Effector CD8-positive, alpha-beta T cell (primary cell): ENCODE data around the gene GPR15LG.
"Not testable (repeated sequence)": the region's sequence is repeated elsewhere in the genome, so short reads cannot be mapped to it uniquely, and the experiment has no call there.

Source experiments
- DNase-seq: peaks from one replicate; lab custom pipeline; 2025; lab: John Stamatoyannopoulos, UW

The GPR15LG gene

DNA sequence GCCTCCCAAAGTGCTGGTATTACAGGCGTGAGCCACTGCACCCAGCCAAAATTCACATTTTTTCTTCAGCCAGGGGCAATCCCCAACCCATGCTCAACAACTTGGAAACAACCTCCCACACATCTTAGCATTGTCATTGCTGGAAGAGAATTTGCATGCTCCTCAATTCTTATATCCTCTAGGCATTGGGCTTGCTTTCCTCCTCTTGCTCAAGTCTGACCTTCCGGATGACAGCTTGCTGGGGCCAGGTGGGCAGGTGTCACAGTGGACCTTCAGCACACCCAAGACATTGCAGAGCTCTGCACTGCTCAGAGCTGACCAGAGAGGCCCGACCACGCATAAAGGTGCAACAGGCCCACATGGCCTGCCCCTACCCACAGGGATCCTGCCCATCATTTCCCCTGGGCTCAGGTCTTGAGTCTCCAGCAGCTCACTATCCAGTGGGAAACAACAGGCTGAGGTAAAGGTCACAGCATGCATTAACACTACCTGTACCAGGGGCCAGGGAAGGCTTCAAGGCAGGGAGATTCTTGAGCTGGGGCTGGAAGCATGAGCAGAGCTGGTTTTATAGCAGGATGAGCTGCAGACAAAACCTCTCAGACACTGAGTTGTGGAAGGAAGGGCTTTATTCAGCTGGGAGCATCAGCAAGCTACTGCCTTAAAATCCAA lies 6.8 kb upstream of the GPR15LG start:
- no peak for DNase-seq

DNA sequence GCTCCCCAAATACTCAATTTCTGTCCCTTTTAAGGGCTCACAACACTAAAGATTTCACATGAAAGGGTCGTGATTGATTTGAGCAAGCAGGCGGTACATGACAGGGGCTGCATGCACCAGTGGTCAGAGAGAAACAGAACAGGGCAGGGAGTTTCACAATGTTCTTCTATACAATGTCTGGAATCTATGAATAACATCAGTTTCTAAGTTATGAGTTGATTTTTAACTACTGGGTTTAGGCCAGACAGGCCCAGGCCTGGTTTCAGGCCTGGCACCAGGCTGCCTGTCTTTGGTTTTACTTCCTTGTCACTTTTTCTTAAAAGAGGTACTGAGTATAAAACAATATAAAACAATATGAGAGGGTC lies 6.3 kb upstream of the GPR15LG start:
- not testable (repeated sequence) for DNase-seq

- DNase-seq = not testable (repeated sequence)
Observed at GRCh38 chr10:84168382-84168781, 5.2 kb upstream of the GPR15LG start.

DNA sequence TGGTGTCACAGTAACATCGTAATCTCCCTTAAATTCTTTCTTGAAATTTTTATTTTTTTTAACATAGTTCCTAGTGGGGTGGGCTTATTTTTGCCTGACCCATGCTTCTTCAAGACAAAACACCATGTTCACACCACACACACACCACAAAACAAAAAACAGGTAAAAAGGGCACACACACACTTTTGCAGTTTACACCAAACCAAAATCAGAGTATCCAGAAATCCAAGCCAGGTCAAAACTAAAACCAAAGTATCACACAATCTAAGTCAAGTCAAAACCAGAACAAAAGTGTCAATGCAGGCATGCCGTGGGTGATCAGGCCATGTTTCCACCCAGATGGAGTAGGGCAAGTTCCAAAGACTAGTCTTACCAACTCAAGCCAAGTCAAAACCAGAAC lies 2.4 kb upstream of the GPR15LG start:
- not testable (repeated sequence) for DNase-seq

GRCh38 chr10:84171700-84172466 lies 1.7 kb upstream of the GPR15LG start:
- not testable (repeated sequence) for DNase-seq

- no peak for DNase-seq
Observed at GRCh38 chr10:84172467-84173356, 889 bp upstream of the GPR15LG start.

DNA sequence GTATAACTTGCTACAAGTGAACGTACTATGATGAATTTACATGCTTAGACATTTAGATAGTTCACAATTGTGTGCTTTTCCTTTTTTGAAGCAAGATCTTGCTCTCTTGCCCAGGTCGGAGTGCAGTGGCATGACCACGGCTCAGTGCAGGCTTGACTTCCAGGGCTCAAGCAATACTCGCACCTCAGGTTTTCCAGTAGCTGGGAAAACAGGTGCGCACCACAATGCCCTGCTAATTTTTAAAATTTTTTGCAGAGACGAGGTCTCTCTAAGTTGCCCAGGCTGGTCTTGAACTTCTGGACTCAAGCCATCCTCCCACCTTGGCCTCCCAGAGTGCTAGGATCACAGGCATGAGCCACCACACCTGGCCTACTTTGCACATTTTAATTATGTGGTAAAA lies 1.8 kb downstream of the GPR15LG start:
- DNase-seq = no peak

DNA sequence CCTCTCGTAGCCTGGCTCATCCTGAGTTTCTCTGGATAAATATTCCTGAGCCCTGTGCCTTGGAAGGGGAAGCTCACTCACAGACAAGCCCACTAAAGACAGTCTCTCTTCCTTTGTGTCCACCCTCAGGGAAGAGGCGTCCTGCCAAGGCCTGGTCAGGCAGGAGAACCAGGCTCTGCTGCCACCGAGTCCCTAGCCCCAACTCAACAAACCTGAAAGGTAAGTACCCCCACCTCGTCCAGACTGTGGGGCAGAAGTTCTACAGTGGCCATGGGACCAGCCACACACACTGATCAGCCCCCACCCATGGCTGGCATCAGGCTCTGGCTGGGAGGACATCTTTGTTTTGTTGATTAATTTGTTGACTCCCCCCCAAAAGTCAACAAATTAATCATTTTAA lies 2.8 kb downstream of the GPR15LG start:
- DNase-seq = no peak

GRCh38 chr10:84176836-84177474 lies 3.4 kb downstream of the GPR15LG start:
- DNase-seq = no peak

DNA sequence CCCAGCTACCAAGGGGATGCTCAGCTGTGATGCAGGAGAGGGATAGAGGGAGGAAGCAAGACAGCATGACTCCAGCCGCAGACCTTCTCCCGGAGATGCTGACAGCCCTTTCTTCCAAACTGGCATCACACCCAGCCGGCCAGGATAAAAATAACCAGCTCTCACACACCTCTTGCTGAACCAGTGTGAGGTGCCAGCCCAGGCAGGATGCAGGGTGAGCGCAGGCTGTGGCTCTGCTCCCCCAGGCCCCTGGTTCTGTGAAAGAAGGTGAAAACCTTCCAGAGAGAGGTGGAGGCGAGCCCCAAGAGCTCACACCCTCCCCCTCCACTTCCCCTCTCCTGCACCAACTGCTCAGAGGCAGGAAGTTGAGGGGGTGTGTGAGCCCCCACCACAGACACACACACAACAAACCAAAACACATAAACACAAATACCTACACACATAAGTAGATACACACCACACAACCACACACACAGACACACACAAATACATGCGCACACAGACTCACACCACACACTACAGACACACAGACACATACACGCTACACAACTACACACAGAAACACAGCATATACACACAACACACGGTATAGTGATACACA lies 4.0 kb downstream of the GPR15LG start:
- peak; percentile 5 for DNase-seq

GRCh38 chr10:84178160-84178609 lies 4.6 kb downstream of the GPR15LG start:
- DNase-seq = no peak

DNA sequence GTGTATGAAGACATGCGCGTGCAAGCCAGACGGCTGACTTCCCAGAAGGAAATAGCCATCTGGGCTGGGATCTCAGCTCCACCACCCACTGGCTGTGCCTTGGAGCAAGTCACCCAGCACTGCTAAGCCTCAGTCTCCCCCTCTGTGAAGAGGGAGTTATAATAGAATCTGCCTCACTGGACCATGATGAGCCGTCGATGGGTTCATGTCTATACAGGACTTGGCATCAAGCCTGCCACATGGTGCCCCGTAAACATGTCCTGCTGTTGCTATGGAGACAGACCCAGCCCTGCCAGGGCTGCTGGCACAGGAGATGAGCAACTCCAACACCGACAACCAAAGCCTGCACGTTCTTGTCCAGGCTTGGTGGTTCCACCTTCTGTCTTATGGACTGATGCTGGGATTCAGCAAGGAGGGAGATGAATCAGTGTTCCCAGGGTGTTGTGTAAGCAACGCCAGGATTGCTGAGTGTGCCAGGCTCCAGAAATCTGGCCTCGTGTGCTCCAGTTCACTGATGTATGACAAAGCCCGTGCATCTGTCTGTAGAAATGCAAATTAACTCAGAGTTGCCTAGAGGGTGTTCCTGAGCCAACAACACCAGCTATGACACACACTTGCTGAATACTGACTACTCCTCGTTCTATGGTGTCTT lies 5.6 kb downstream of the GPR15LG start:
- DNase-seq = no peak

GRCh38 chr10:84180386-84180785 lies 6.8 kb downstream of the GPR15LG start:
- DNase-seq = not testable (repeated sequence)

DNA sequence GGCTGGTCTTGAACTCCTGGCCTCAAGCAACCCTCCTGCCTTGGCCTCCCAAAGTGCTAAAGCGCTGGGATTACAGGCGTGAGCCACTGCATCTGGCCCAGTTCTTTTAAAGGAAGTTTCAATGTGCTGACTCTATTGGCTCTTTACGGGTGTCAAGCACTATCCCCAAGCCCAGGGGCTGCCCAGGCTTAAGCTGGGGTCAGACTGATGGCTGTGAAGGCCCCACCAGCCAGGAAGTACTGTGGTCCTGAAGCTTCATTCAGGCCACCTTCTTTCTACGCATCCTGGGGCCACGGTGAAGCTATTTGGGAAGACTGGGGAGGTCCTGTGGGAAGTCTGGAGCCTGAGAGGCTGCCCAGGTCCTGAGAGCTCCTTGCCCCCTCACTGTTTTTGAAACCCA lies 8.0 kb downstream of the GPR15LG start:
- no peak for DNase-seq

DNA sequence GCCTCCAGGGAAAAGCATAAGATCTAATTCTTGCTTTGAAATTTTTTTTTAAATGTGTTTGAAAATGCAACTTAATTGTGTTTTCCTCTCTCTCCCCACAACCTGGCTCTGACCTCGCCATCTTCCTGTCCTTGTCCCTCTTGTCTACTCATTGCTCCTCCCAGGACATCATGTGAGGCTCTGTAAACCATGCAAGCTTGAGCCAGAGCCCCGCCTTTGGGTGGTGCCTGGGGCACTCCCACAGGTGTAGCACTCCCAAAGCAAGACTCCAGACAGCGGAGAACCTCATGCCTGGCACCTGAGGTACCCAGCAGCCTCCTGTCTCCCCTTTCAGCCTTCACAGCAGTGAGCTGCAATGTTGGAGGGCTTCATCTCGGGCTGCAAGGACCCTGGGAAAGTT lies 10.9 kb downstream of the GPR15LG start:
- DNase-seq = no peak

- DNase-seq = no peak
Observed at GRCh38 chr10:84185526-84186175, 12.1 kb downstream of the GPR15LG start.

- no peak for DNase-seq
Observed at GRCh38 chr10:84188815-84189214, 15.2 kb downstream of the GPR15LG start.

- DNase-seq = no peak
Observed at GRCh38 chr10:84190621-84191020, 17.0 kb downstream of the GPR15LG start.

GRCh38 chr10:84191106-84191505 lies 17.5 kb downstream of the GPR15LG start:
- DNase-seq = no peak

DNA sequence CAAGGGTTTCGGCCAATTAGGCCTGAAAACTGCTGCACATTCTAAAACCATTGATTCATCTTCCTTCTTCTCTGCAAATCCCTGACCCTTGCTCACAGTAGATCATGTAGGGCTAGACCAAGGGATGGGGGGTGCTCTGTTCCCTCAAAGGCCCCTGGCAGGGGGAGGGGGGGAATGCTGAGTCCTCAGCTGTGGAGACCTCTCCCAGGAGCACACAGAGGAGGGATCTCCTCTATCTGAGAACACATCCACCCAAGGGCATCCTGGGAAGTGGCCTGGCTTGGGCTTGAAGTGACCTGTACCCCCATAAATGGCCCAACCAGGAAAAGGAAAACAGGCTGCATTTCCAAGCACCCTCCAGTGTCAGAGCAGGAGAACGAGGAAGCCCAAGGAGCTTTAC lies 19.7 kb downstream of the GPR15LG start:
- DNase-seq = no peak
